Measurements from ENCODE around the gene PTPRT. TPM values are rescaled to one million over a fixed set of nuclear protein-coding genes. Genes with fewer than 3 reads are reported as not detected.

Gene PTPRT
- total RNA-seq, 1 donor = 0.72 TPM

DNA sequence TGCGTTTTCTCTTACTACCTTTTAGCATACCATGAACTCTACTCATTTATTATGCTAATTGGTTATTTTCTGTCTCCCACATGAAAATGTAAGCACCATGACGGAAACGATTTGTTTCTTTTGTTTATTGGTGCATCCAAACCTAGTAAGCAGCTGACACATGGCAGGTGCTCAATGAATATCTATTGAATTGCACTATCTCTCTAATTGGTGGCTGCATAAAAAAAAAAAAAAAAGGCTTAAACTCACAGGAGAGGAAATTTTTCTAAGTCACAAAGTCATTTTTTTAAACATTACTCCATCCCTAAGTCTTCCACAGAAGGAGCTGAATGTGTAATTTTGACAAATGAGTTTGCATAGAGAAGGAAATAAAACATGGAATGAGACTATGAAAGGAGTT lies 608.4 kb downstream of the PTPRT start:
- TF ChIP-seq, protein P1, sequence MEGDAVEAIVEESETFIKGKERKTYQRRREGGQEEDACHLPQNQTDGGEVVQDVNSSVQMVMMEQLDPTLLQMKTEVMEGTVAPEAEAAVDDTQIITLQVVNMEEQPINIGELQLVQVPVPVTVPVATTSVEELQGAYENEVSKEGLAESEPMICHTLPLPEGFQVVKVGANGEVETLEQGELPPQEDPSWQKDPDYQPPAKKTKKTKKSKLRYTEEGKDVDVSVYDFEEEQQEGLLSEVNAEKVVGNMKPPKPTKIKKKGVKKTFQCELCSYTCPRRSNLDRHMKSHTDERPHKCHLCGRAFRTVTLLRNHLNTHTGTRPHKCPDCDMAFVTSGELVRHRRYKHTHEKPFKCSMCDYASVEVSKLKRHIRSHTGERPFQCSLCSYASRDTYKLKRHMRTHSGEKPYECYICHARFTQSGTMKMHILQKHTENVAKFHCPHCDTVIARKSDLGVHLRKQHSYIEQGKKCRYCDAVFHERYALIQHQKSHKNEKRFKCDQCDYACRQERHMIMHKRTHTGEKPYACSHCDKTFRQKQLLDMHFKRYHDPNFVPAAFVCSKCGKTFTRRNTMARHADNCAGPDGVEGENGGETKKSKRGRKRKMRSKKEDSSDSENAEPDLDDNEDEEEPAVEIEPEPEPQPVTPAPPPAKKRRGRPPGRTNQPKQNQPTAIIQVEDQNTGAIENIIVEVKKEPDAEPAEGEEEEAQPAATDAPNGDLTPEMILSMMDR (IDR thresholded peaks at IDR 0.05; ENCODE audit: insufficient read depth, low read length) = no peak
- no peak for DNase-seq (ENCODE audit: low read depth)
- no peak overlapping the region for H3K4me3 ChIP-seq (ENCODE audit: low read depth, low read length)

GRCh38 chr20:42576167-42576566 lies 613.5 kb downstream of the PTPRT start:
- DNase-seq (ENCODE audit: low read depth) = no peak
- TF ChIP-seq, protein P1 (IDR thresholded peaks at IDR 0.05; ENCODE audit: insufficient read depth, low read length) = no peak
- no peak overlapping the region for H3K4me3 ChIP-seq (ENCODE audit: low read depth, low read length)

- H3K4me3 ChIP-seq (ENCODE audit: low read depth, low read length) = no peak overlapping the region
- TF ChIP-seq, protein P1 (IDR thresholded peaks at IDR 0.05; ENCODE audit: insufficient read depth, low read length) = no peak
- DNase-seq (ENCODE audit: low read depth) = no peak
These were observed 617.2 kb downstream of the PTPRT start for GRCh38 chr20:42572320-42573016.

DNA sequence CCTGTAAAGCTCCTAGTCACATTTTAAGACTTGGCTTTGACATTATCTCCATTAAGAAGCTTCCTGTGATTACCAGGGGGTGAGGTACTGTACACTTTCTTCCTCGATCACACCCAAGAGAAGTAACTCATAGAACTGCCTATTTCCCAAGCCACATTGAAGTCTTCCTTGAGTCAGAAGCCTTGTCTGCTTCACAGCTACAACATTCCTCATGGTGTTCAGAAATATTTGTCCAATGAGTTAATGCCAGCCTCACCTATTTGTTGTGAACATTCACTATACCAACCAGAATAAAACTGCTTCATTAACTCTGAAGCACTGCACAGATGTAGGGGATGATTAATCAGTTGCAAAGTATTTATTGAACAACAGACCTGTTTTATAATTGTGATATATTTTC lies 622.3 kb downstream of the PTPRT start:
- TF ChIP-seq, protein P1 (IDR thresholded peaks at IDR 0.05; ENCODE audit: insufficient read depth, low read length) = no peak
- no peak overlapping the region for H3K4me3 ChIP-seq (ENCODE audit: low read depth, low read length)
- DNase-seq (ENCODE audit: low read depth) = no peak

- TF ChIP-seq, protein P1 (IDR thresholded peaks at IDR 0.05; ENCODE audit: insufficient read depth, low read length) = no peak
- H3K4me3 ChIP-seq (ENCODE audit: low read depth, low read length) = no peak overlapping the region
These were observed 624.3 kb downstream of the PTPRT start for GRCh38 chr20:42565235-42565995.

GRCh38 chr20:42559665-42560064 lies 630.0 kb downstream of the PTPRT start:
- TF ChIP-seq, protein P1 (IDR thresholded peaks at IDR 0.05; ENCODE audit: insufficient read depth, low read length) = no peak
- no peak overlapping the region for H3K4me3 ChIP-seq (ENCODE audit: low read depth, low read length)
- no peak for DNase-seq (ENCODE audit: low read depth)

More at GRCh38 chr20:42565235-42565995, 624.3 kb downstream of the PTPRT start:
- DNase-seq (ENCODE audit: low read depth) = no peak
